Glutamatergic neuron (in vitro differentiated cells): ENCODE results near the gene USP17L29. TPM values are rescaled to one million over a fixed set of nuclear protein-coding genes. Genes with fewer than 3 reads are reported as not detected.
"Not testable (repeated sequence)": the region's sequence is repeated elsewhere in the genome, so short reads cannot be mapped to it uniquely, and the experiment has no call there.

Experiments
- DNase-seq: peaks from one replicate; pipeline ENCODE4 v3.0.0; 2022
- H3K27ac Mint-ChIP-seq: one replicate; pipeline ENCODE4 v1.8.0; 2020; ENCODE audit warnings: mild to moderate bottlenecking, mixed read lengths, inconsistent platforms; ENCODE audit not compliant: unreplicated experiment
- H3K27me3 Mint-ChIP-seq: one replicate; pipeline ENCODE4 v1.8.0; 2020; ENCODE audit warnings: mild to moderate bottlenecking, moderate library complexity, mixed read lengths, inconsistent platforms; ENCODE audit not compliant: unreplicated experiment
- H3K36me3 Mint-ChIP-seq: one replicate; pipeline ENCODE4 v1.8.0; 2020; ENCODE audit warnings: mild to moderate bottlenecking, mixed read lengths, inconsistent platforms; ENCODE audit not compliant: unreplicated experiment
- H3K4me1 Mint-ChIP-seq: one replicate; pipeline ENCODE4 v1.8.0; 2020; ENCODE audit warnings: mild to moderate bottlenecking, low read depth, mixed read lengths, inconsistent platforms; ENCODE audit not compliant: unreplicated experiment
- H3K4me3 Mint-ChIP-seq: one replicate; pipeline ENCODE4 v1.8.0; 2020; ENCODE audit warnings: mild to moderate bottlenecking, mixed read lengths, inconsistent platforms; ENCODE audit not compliant: unreplicated experiment
- H3K9me3 Mint-ChIP-seq: one replicate; pipeline ENCODE4 v1.8.0; 2020; ENCODE audit warnings: mild to moderate bottlenecking, moderate library complexity, mixed read lengths, inconsistent platforms; ENCODE audit not compliant: unreplicated experiment
- total RNA-seq: library from RNA; stranded (reverse); fragmentation: NEBNext Ultra II Directional; extraction: Animal tissue kit (Norgen Biotek cat#: 25700); gene quantifications from one replicate; pipeline ENCODE4 v1.2.1, GENCODE V29; 2021; ENCODE audit not compliant: unreplicated experiment
- TF ChIP-seq, protein P1 (sequence below): fragments of 200-600 bp; sonication (generic); IDR thresholded peaks from one replicate; pipeline ENCODE4 v1.5.0; 2021; ENCODE audit not compliant: partially characterized antibody, unreplicated experiment

Gene USP17L29
- total RNA-seq, 1 donor from 2014 or later: not detected

DNA sequence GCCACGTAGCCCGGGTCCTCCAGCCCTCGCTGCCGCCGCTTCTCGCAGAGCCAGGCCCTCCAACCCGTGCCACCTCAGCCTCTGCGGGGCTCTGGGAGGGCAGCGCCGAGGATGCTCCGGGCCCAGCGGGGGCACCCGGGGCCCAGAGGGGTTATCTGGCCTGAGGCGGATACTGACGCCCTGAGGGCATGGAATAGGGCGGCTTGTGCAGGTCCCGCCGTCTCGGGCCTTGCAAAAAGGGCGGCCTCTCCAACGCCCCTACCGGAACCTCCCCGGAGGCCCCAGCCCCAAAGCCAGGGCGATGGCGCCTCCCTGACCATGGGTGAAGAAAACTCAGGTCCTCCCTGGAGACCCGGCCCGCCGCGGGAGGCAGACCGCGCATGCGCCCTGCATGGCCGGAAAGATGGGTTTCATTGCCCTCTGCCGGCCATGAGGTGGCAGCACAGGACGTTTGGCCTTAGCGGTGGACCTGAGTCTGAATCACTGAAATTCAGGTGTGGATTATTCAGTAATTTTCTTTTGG, 27.6 kb downstream of the USP17L29 start:
- peak; percentile 71 for DNase-seq
- TF ChIP-seq, protein P1, sequence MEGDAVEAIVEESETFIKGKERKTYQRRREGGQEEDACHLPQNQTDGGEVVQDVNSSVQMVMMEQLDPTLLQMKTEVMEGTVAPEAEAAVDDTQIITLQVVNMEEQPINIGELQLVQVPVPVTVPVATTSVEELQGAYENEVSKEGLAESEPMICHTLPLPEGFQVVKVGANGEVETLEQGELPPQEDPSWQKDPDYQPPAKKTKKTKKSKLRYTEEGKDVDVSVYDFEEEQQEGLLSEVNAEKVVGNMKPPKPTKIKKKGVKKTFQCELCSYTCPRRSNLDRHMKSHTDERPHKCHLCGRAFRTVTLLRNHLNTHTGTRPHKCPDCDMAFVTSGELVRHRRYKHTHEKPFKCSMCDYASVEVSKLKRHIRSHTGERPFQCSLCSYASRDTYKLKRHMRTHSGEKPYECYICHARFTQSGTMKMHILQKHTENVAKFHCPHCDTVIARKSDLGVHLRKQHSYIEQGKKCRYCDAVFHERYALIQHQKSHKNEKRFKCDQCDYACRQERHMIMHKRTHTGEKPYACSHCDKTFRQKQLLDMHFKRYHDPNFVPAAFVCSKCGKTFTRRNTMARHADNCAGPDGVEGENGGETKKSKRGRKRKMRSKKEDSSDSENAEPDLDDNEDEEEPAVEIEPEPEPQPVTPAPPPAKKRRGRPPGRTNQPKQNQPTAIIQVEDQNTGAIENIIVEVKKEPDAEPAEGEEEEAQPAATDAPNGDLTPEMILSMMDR: peak; percentile 84
- not testable (repeated sequence) for H3K27me3 Mint-ChIP-seq, H3K4me3 Mint-ChIP-seq, H3K36me3 Mint-ChIP-seq, H3K9me3 Mint-ChIP-seq, H3K4me1 Mint-ChIP-seq, H3K27ac Mint-ChIP-seq

DNA sequence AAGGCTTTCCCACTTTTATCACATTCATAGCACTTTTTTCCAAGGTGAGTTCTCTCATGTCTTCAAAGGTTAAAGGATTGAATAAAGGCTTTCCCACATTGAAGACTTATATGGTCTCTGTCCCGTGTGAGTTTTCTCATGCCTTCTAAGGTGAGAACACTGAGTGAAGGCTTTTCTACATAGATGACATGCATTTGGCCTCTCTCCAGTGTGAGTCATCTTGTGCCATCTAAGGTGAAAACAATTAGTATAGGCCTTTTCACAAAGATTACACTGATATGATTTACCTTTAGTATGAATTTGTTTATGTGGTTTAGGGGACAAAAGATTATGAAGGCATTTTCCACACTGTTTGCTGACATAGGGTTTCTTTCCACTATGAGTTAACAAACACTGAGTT, 30.7 kb downstream of the USP17L29 start:
- TF ChIP-seq, protein P1: no peak
- DNase-seq: no peak
- no peaks in the 10 kb centered on the region for H3K36me3 Mint-ChIP-seq
- H3K27ac Mint-ChIP-seq: no peak overlapping the region
- no peak overlapping the region for H3K4me3 Mint-ChIP-seq
- no peaks in the 10 kb centered on the region for H3K4me1 Mint-ChIP-seq
- H3K9me3 Mint-ChIP-seq: no peaks in the 10 kb centered on the region
- no peaks in the 10 kb centered on the region for H3K27me3 Mint-ChIP-seq

- not testable (repeated sequence) for DNase-seq, H3K4me1 Mint-ChIP-seq, H3K4me3 Mint-ChIP-seq, H3K9me3 Mint-ChIP-seq, H3K27me3 Mint-ChIP-seq, H3K27ac Mint-ChIP-seq, H3K36me3 Mint-ChIP-seq
These were observed 35.6 kb downstream of the USP17L29 start for GRCh38 chr4:9389001-9389400.

Other genes starting within 250 kb of the USP17L29 start
- not detected for gene FAM90A26, start 183.2 kb upstream of the USP17L29 start, total RNA-seq
- gene USP17L10, start 143.0 kb upstream of the USP17L29 start, total RNA-seq: not detected
- 0.42 TPM for gene USP17L11, start 138.2 kb upstream of the USP17L29 start, total RNA-seq
- not detected for gene USP17L12, start 133.5 kb upstream of the USP17L29 start, total RNA-seq
- not detected for gene USP17L13, start 128.7 kb upstream of the USP17L29 start, total RNA-seq
- gene USP17L15, start 119.3 kb upstream of the USP17L29 start, total RNA-seq: not detected
- gene USP17L17, start 109.8 kb upstream of the USP17L29 start, total RNA-seq: not detected
- gene USP17L18, start 105.0 kb upstream of the USP17L29 start, total RNA-seq: not detected
- gene USP17L19, start 100.3 kb upstream of the USP17L29 start, total RNA-seq: not detected
- not detected for gene USP17L20, start 95.5 kb upstream of the USP17L29 start, total RNA-seq
- gene USP17L21, start 90.8 kb upstream of the USP17L29 start, total RNA-seq: not detected
- not detected for gene USP17L22, start 86.0 kb upstream of the USP17L29 start, total RNA-seq
- gene USP17L24, start 28.5 kb upstream of the USP17L29 start, total RNA-seq: not detected
- gene USP17L25, start 23.7 kb upstream of the USP17L29 start, total RNA-seq: not detected
- gene USP17L26, start 19.0 kb upstream of the USP17L29 start, total RNA-seq: not detected
- gene USP17L5, start 14.2 kb upstream of the USP17L29 start, total RNA-seq: not detected
- gene USP17L27, start 9.5 kb upstream of the USP17L29 start, total RNA-seq: not detected
- not detected for gene USP17L28, start 4.7 kb upstream of the USP17L29 start, total RNA-seq
- gene USP17L30, start 9.5 kb downstream of the USP17L29 start, total RNA-seq: not detected
- gene DEFB131A, start 90.8 kb downstream of the USP17L29 start, total RNA-seq: not detected